Mucosa of rectum (tissue), 2 donors: ENCODE results near the gene SNED1.

Experiments used
- H3K27ac ChIP-seq, 2 donors: one replicate each; pipeline ENCODE4 v1.7.0; 2013; ENCODE audit warnings: inconsistent platforms in 2 of 2, low read depth in 2 of 2, low read length in 2 of 2
- H3K27me3 ChIP-seq, 2 donors: one replicate each; pipeline ENCODE4 v1.7.0; 2013; ENCODE audit warnings: low read length in 2 of 2; ENCODE audit not compliant: control insufficient read depth in 2 of 2, insufficient read depth in 2 of 2
- H3K36me3 ChIP-seq, 2 donors: one replicate each; pipeline ENCODE4 v1.7.0; 2013; ENCODE audit warnings: low read length in 2 of 2; ENCODE audit not compliant: control insufficient read depth in 2 of 2, insufficient read depth in 2 of 2
- H3K4me1 ChIP-seq, 2 donors: one replicate each; pipeline ENCODE4 v1.7.0; 2013; ENCODE audit warnings: low read length in 2 of 2, mild to moderate bottlenecking in 1 of 2; ENCODE audit not compliant: control insufficient read depth in 2 of 2, insufficient read depth in 2 of 2
- H3K4me3 ChIP-seq, 2 donors: one replicate each; pipeline ENCODE4 v1.7.0; 2013; ENCODE audit warnings: low read length in 2 of 2
- H3K9ac ChIP-seq, 2 donors: one replicate each; pipeline ENCODE4 v1.7.0; 2013; ENCODE audit warnings: low read length in 2 of 2, low read depth in 1 of 2, mild to moderate bottlenecking in 1 of 2
- H3K9me3 ChIP-seq, 2 donors: one replicate each; pipeline ENCODE4 v1.7.0; 2013; ENCODE audit warnings: low read length in 2 of 2; ENCODE audit not compliant: control insufficient read depth in 2 of 2
- donor health status: healthy.
- donor health status: Normal muscosa, but diverticular disease.

Gene SNED1

DNA sequence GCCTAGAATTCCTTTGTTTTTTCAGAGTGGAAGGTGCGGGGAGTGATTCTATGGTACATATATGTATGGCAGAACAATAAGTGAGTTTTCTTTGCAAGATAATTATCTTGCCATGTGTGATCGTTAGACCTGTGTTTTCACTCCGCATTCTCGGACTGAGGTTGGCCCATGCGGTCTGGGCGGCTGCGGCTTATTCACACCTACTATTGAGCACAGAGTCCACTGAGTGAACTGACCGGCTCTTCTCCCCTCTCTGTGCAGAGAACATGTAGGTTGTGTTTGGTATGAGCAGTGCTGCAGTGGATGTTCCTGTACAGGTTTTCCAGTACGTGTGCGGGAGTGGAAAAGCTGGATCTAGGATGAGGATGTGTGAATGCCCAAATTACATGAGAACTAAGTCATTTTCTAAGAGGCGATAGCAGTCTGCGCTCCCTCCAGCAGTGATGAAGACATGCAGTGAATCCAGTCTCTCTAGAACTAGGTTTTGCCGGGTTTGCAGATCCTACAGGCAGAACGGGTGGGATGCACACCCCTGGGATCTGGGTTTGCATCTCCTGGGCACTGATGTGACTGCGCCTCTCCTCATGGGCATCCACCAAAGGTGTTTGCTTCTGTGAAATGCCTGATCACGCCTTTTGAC is 76.6 kb downstream of the SNED1 start:
- Histone ChIP-seq H3K4me1 (no peaks in the 10 kb centered on the region), H3K27me3 (no peaks in the 10 kb centered on the region), H3K9ac (no peak overlapping the region), H3K4me3 (no peak overlapping the region), H3K27ac (no peak overlapping the region), H3K36me3 (peaks cover 7 to 8% of the 10 kb centered on the region in 2 donors), H3K9me3 (no peaks in the 10 kb centered on the region)

- Histone ChIP-seq H3K36me3 (peaks cover 0 to 2% of the 10 kb centered on the region in 2 donors), H3K27me3 (no peaks in the 10 kb centered on the region), H3K9ac (no peak overlapping the region), H3K4me1 (peaks cover 0 to 2% of the 10 kb centered on the region in 2 donors), H3K9me3 (no peaks in the 10 kb centered on the region), H3K27ac (no peak overlapping the region), H3K4me3 (no peak overlapping the region)
Measured at GRCh38 chr2:241080405-241081189, 82.2 kb downstream of the SNED1 start.

DNA sequence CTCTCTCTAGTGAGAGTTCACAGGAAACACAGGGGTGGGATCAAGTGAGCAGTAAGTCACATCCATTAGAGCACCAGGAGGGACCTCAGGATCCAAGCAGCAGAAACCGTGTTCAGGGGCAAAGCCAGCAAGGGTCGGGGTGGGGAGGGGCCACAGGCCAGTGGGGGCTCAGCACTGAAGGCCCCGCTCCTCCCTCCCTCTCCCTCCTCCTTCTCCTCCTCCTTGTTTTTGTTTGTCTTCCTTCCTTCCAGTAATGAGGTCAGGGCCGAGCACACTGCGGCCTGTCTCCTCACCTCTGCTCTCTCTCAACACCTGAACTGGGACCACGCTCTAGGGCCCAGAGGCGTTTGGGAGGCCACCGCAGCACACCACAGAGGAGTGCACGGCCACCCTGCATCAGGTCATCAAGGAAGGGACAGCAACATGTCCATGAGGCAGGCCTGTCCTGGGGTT is 82.8 kb downstream of the SNED1 start:
- no peak overlapping the region for H3K9ac ChIP-seq
- H3K4me1 ChIP-seq: peaks cover 0 to 2% of the 10 kb centered on the region in 2 donors
- H3K4me3 ChIP-seq: no peak overlapping the region
- no peak overlapping the region for H3K27ac ChIP-seq
- H3K36me3 ChIP-seq: peaks cover 2 to 3% of the 10 kb centered on the region in 2 donors
- H3K27me3 ChIP-seq: no peaks in the 10 kb centered on the region
- no peaks in the 10 kb centered on the region for H3K9me3 ChIP-seq

GRCh38 chr2:241081643-241082340 is 83.4 kb downstream of the SNED1 start:
- H3K9me3 ChIP-seq: no peaks in the 10 kb centered on the region
- H3K36me3 ChIP-seq: peaks cover 7 to 9% of the 10 kb centered on the region in 2 donors
- H3K4me3 ChIP-seq: no peak overlapping the region
- H3K9ac ChIP-seq: no peak overlapping the region
- H3K27me3 ChIP-seq: no peaks in the 10 kb centered on the region
- peaks cover 0 to 2% of the 10 kb centered on the region in 2 donors for H3K4me1 ChIP-seq
- H3K27ac ChIP-seq: no peak overlapping the region

- Histone ChIP-seq H3K27me3 (no peaks in the 10 kb centered on the region), H3K4me1 (peaks cover 0 to 2% of the 10 kb centered on the region in 2 donors), H3K9me3 (no peaks in the 10 kb centered on the region), H3K36me3 (peaks cover 15% of the 10 kb centered on the region in 2 donors), H3K9ac (no peak overlapping the region), H3K4me3 (no peak overlapping the region), H3K27ac (no peak overlapping the region)
Measured at GRCh38 chr2:241082341-241083090, 84.1 kb downstream of the SNED1 start.

DNA sequence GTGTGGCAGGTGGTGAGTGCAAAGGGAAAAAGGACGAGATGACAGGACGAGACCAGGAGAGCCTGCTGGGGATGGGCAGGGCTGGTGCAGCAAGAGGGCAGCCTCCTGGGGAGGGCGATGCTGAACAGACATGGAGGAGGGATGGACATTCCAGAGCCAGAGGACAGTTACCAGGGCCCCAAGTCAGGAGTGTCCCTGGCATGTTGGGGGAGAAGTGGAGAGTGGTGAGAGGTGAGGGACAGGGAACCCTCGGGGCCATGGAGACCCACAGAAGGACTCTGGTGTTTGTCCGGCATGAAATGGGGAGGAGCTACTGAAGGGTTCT is 84.6 kb downstream of the SNED1 start:
- Histone ChIP-seq H3K27me3 (no peaks in the 10 kb centered on the region), H3K4me3 (no peak overlapping the region), H3K36me3 (peaks cover 20% of the 10 kb centered on the region in 2 donors), H3K4me1 (peaks cover 0 to 2% of the 10 kb centered on the region in 2 donors), H3K27ac (no peak overlapping the region), H3K9me3 (no peaks in the 10 kb centered on the region), H3K9ac (no peak overlapping the region)

DNA sequence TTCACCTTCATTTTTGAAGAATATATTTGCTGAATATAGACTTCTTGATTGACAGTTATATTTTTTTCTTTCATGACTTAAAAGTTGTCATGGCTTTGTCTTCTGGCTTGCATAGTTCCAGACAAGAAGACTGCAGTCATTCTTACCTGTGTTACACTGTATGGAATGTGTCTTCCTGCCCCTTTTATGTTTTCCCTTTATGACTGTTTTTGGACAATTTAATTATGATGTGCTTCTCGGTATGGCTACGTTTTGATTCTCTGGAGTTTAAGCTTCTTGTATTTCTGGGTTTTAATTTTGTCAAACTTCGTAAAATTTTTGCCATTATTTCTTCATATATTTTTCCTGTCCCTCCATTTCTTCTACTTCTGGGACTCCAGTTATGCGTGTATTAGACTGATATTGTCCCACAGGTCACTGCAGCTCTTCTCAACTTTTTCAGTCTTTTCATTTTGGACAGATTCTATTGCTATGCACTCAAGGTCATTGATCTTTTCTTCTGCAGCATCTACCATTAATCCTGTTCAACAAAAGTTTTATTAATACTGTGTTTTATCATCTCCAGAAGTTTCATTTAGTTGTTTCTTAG is 86.5 kb downstream of the SNED1 start:
- H3K4me1 ChIP-seq: peaks cover 0 to 2% of the 10 kb centered on the region in 2 donors
- peaks cover 36 to 38% of the 10 kb centered on the region in 2 donors for H3K36me3 ChIP-seq
- no peak overlapping the region for H3K9ac ChIP-seq
- H3K9me3 ChIP-seq: no peaks in the 10 kb centered on the region
- no peak overlapping the region for H3K4me3 ChIP-seq
- no peaks in the 10 kb centered on the region for H3K27me3 ChIP-seq
- H3K27ac ChIP-seq: no peak overlapping the region

GRCh38 chr2:241087420-241088268 is 89.2 kb downstream of the SNED1 start:
- Histone ChIP-seq H3K27me3 (no peaks in the 10 kb centered on the region), H3K4me1 (no peaks in the 10 kb centered on the region), H3K27ac (no peak overlapping the region), H3K9ac (no peak overlapping the region), H3K9me3 (no peaks in the 10 kb centered on the region), H3K4me3 (no peak overlapping the region), H3K36me3 (peaks cover 49 to 51% of the 10 kb centered on the region in 2 donors)

DNA sequence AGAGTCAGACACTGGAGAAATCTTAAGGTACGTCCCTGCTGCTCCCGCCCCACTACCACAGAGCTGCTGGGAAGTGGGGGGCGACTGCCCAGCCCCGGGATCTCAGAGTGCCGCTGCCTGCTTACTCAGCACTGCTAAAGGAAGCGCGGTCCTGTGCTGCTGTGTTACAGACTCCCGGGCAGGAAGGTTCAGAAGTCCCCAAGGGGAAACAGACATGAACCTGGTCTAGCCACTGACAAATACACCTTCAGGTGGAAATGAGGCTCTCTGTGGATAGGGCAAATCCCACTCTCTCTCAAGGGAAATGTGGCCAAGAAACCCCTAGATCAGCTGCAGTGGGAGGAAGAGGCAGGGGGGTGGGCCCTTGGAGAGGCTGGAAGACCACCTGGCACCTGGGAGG is 90.0 kb downstream of the SNED1 start:
- H3K27ac ChIP-seq: no peak overlapping the region
- H3K4me3 ChIP-seq: no peak overlapping the region
- peaks cover 0 to 4% of the 10 kb centered on the region in 2 donors for H3K4me1 ChIP-seq
- H3K9me3 ChIP-seq: no peaks in the 10 kb centered on the region
- H3K9ac ChIP-seq: no peak overlapping the region
- H3K36me3 ChIP-seq: peaks cover 54 to 57% of the 10 kb centered on the region in 2 donors
- H3K27me3 ChIP-seq: no peaks in the 10 kb centered on the region
